Gastroesophageal sphincter (tissue), 3 donors: ENCODE results near the gene ATP11B.

Source experiments
- EP300 ChIP-seq: sonication (generic); formaldehyde crosslinking; IDR thresholded peaks from one replicate; pipeline ENCODE4 v1.6.1; 2017; ENCODE audit warnings: antibody characterized with exemption, mild to moderate bottlenecking
- POLR2A ChIP-seq, 2 donors: fragments of 450-650 bp; IDR thresholded peaks; one replicate each; pipeline ENCODE4 v1.6.1; 2017; ENCODE audit warnings: antibody characterized with exemption in 2 of 2, mild to moderate bottlenecking in 2 of 2, moderate library complexity in 1 of 2
- TF ChIP-seq, protein P1 (sequence below), 4 experiments: fragments of 200-600 bp in 2 of 4; fragments of 450-650 bp in 2 of 4; sonication (generic) in 1 of 4; IDR thresholded peaks; one replicate each; pipeline ENCODE4 v1.5.1; 2017 to 2019; ENCODE audit warnings: antibody characterized with exemption in 4 of 4, mild to moderate bottlenecking in 2 of 4, moderate library complexity in 2 of 4

DNA sequence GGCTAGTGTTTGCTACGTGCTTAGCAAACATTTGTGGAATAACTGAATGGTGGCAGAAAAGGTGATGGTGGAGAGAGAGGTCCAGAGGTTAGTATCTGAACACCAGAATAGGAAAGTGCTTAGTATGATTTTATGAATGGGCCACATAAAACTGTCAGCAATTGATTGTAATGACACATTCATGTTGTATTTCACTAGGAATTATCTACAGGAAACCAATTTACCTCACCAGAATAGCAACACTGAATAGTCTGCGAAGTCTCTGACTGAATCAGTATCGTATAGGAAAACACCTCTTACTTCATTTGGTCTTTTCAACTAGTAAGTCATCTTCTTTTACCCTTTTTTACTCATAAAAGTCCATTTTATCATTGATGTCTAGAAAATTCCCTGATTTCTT lies 8.2 kb upstream of the ATP11B start:
- TF ChIP-seq POLR2A (IDR thresholded peaks at IDR 0.05) (no peak), EP300 (no peak)
- TF ChIP-seq, protein P1, sequence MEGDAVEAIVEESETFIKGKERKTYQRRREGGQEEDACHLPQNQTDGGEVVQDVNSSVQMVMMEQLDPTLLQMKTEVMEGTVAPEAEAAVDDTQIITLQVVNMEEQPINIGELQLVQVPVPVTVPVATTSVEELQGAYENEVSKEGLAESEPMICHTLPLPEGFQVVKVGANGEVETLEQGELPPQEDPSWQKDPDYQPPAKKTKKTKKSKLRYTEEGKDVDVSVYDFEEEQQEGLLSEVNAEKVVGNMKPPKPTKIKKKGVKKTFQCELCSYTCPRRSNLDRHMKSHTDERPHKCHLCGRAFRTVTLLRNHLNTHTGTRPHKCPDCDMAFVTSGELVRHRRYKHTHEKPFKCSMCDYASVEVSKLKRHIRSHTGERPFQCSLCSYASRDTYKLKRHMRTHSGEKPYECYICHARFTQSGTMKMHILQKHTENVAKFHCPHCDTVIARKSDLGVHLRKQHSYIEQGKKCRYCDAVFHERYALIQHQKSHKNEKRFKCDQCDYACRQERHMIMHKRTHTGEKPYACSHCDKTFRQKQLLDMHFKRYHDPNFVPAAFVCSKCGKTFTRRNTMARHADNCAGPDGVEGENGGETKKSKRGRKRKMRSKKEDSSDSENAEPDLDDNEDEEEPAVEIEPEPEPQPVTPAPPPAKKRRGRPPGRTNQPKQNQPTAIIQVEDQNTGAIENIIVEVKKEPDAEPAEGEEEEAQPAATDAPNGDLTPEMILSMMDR (IDR thresholded peaks at IDR 0.05): no peak
